Keratinocyte (primary cell): ENCODE results near the gene ARPC5. TPM values are rescaled to one million over a fixed set of nuclear protein-coding genes. Genes with fewer than 3 reads are reported as not detected.

Experiments
- DNase-seq: peaks from one replicate; pipeline ENCODE4 v3.0.0-alpha.2; 2011; ENCODE audit warnings: low read depth, missing footprints, low spot score
- FAIRE-seq: peaks from 2 replicates; lab custom pipeline; 2011; peaks lifted over from hg19 to GRCh38; lab: Jason Lieb, UNC
- H2AFZ ChIP-seq: 2 replicates; pipeline ENCODE4 v1.6.0; 2012; ENCODE audit warnings: low read length, control low read depth, inconsistent platforms; ENCODE audit not compliant: control insufficient read depth
- H3K27ac ChIP-seq: 2 replicates; pipeline ENCODE4 v1.5.1; 2011; ENCODE audit warnings: low read length; ENCODE audit not compliant: control insufficient read depth, insufficient read depth
- H3K27me3 ChIP-seq: 3 replicates; pipeline ENCODE4 v1.6.0; 2011; ENCODE audit warnings: low read length; ENCODE audit not compliant: control insufficient read depth, insufficient read depth; ENCODE audit errors: extremely low read depth
- H3K36me3 ChIP-seq, 2 experiments: 2 replicates in 1 of 2; 3 replicates in 1 of 2; pipeline ENCODE4 v1.5.1; 2011; ENCODE audit warnings: low read length in 2 of 2, mild to moderate bottlenecking in 1 of 2; ENCODE audit not compliant: control insufficient read depth in 2 of 2, insufficient read depth in 2 of 2; ENCODE audit errors: extremely low read depth in 1 of 2
- H3K4me1 ChIP-seq: 3 replicates; pipeline ENCODE4 v1.5.1; 2011; ENCODE audit warnings: low read length; ENCODE audit not compliant: control insufficient read depth, insufficient read depth; ENCODE audit errors: extremely low read depth
- H3K4me2 ChIP-seq: 3 replicates; pipeline ENCODE4 v1.6.0; 2011; ENCODE audit warnings: low read depth, low read length; ENCODE audit not compliant: control insufficient read depth, insufficient read depth; ENCODE audit errors: extremely low read depth
- H3K4me3 ChIP-seq, 3 experiments: fragments of 200-600 bp in 1 of 3; sonication (generic) in 1 of 3; 2 replicates in 2 of 3; 3 replicates in 1 of 3; pipeline ENCODE4 v1.5.1; 2011 to 2016; ENCODE audit warnings: low read length in 3 of 3, mild to moderate bottlenecking in 3 of 3, control low read depth in 2 of 3, inconsistent platforms in 1 of 3, low read depth in 1 of 3, mixed read lengths in 1 of 3, mixed run types in 1 of 3, moderate library complexity in 1 of 3; ENCODE audit not compliant: control insufficient read depth in 2 of 3, insufficient read depth in 2 of 3; ENCODE audit errors: extremely low read depth in 1 of 3
- H3K79me2 ChIP-seq: 2 replicates; pipeline ENCODE4 v1.6.0; 2012; ENCODE audit warnings: low read length; ENCODE audit not compliant: control insufficient read depth, insufficient read depth
- H3K9ac ChIP-seq: 3 replicates; pipeline ENCODE4 v1.6.0; 2011; ENCODE audit warnings: low read length; ENCODE audit not compliant: control insufficient read depth, insufficient read depth; ENCODE audit errors: extremely low read depth
- H3K9me1 ChIP-seq: 3 replicates; pipeline ENCODE4 v1.6.0; 2011; ENCODE audit warnings: low read length; ENCODE audit not compliant: control insufficient read depth, insufficient read depth; ENCODE audit errors: extremely low read depth
- H3K9me3 ChIP-seq: 2 replicates; pipeline ENCODE4 v1.5.1; 2012; ENCODE audit warnings: low read depth, low read length; ENCODE audit not compliant: control insufficient read depth
- H4K20me1 ChIP-seq: 3 replicates; pipeline ENCODE4 v1.6.0; 2011; ENCODE audit warnings: low read length; ENCODE audit not compliant: control insufficient read depth, insufficient read depth; ENCODE audit errors: extremely low read depth
- EZH2 ChIP-seq: IDR thresholded peaks from one replicate; pipeline ENCODE4 v1.6.1; 2012; ENCODE audit warnings: inconsistent platforms, mild to moderate bottlenecking, low read length, moderate library complexity
- dilution Hi-C: fragments of 300-500 bp; cut with MboI; formaldehyde crosslinking; loops from one replicate; pipeline ENCODE4 v1.7.0; 2020; ENCODE audit warnings: low sequenced_read_pairs; ENCODE audit not compliant: extremely low pct_ligation_motif_present
- polyA plus RNA-seq, 5 experiments: library from polyadenylated mRNA; depleted of rRNA in 3 of 5; stranded (reverse) in 3 of 5; stranded (forward) in 1 of 5; unstranded in 1 of 5; fragments of >200 nt; gene quantifications; 1 replicate in 1 of 5; 2 replicates in 3 of 5; 3 replicates in 1 of 5; pipeline versions ENCODE4 v1.2.1 to v1.2.3, GENCODE V29; 2011 to 2012; ENCODE audit warnings: missing spikeins in 2 of 5, low read depth in 1 of 5, low replicate concordance in 1 of 5
- TF ChIP-seq, protein P1 (sequence below), 3 experiments: IDR thresholded peaks in 1 of 3; conservative IDR thresholded peaks in 1 of 3; optimal IDR thresholded peaks in 1 of 3; 2 replicates in 2 of 3; 3 replicates in 1 of 3; pipeline versions ENCODE3 to v1.5.1; 2011; ENCODE audit warnings: low read length in 3 of 3, mild to moderate bottlenecking in 3 of 3, moderate library complexity in 2 of 3, control low read depth in 1 of 3, inconsistent platforms in 1 of 3; ENCODE audit not compliant: insufficient read depth in 2 of 3; ENCODE audit errors: extremely low read depth in 1 of 3

The ARPC5 gene
- polyA plus RNA-seq, 1 donor (not counting 4 experiments of a cell fraction or from before 2014, with no cell fraction given) = 255 TPM

DNA sequence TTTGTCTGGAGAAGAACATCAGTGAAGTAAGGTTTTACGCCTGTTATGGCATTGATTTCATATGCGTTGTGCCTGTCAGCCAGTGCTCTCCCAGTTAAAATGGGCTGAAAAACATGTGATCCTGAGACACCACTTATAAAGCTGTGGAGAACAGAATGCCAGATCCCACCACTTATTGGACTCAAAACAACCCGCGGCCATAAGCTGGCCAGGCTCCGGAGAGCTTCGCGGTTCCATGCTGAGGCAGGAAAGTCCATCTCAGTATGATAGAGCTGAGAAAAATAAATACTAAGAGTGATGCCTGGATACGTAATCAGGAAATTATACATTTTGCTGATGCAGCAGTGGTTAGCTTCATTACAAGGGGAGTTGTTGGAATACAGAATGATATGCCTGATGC, 12.5 kb upstream of the ARPC5 start:
- Histone ChIP-seq H3K4me3 (no peak overlapping the region), H4K20me1 (no peaks in the 10 kb centered on the region), H3K79me2 (no peaks in the 10 kb centered on the region), H3K4me1 (no peaks in the 10 kb centered on the region), H3K27me3 (no peaks in the 10 kb centered on the region), H3K9ac (no peak overlapping the region), H3K27ac (no peak overlapping the region), H3K36me3 (no peaks in the 10 kb centered on the region), H3K9me1 (no peaks in the 10 kb centered on the region), H3K4me2 (no peak overlapping the region), H2AFZ (no peak overlapping the region), H3K9me3 (no peaks in the 10 kb centered on the region)
- TF ChIP-seq, protein P1, sequence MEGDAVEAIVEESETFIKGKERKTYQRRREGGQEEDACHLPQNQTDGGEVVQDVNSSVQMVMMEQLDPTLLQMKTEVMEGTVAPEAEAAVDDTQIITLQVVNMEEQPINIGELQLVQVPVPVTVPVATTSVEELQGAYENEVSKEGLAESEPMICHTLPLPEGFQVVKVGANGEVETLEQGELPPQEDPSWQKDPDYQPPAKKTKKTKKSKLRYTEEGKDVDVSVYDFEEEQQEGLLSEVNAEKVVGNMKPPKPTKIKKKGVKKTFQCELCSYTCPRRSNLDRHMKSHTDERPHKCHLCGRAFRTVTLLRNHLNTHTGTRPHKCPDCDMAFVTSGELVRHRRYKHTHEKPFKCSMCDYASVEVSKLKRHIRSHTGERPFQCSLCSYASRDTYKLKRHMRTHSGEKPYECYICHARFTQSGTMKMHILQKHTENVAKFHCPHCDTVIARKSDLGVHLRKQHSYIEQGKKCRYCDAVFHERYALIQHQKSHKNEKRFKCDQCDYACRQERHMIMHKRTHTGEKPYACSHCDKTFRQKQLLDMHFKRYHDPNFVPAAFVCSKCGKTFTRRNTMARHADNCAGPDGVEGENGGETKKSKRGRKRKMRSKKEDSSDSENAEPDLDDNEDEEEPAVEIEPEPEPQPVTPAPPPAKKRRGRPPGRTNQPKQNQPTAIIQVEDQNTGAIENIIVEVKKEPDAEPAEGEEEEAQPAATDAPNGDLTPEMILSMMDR (optimal IDR thresholded peaks at IDR 0.05 in 1 of 3, IDR thresholded peaks at IDR 0.05 in 1 of 3, conservative IDR thresholded peaks at IDR 0.05 in 1 of 3; ENCODE audit: extremely low read depth in 1 of 3, insufficient read depth in 2 of 3, low read length in 3 of 3) = no peak
- TF ChIP-seq EZH2 = no peak
- dilution Hi-C loops = no loop called here
- FAIRE-seq = no peak
- DNase-seq = no peak

DNA sequence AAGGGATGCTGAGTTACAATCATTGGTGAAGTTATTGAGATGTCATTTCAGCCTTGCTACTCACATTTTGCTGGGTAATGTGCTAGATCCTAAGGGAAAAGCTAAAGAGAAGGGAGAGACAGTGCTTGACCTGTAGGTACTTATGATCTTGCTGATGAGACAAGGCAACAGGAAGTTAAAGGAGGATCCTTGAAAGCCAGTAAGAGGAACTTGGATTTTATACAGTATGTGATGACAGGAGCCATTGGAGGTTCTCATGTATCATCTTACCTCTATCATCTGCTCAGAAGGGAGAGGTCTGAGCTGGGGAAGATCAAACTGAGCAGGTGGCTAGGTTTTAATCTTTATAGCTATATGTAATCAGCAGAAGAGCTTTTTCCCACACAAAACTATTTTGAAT, 11.2 kb upstream of the ARPC5 start:
- TF ChIP-seq EZH2 = no peak
- TF ChIP-seq, protein P1 (optimal IDR thresholded peaks at IDR 0.05 in 1 of 3, IDR thresholded peaks at IDR 0.05 in 1 of 3, conservative IDR thresholded peaks at IDR 0.05 in 1 of 3; ENCODE audit: extremely low read depth in 1 of 3, insufficient read depth in 2 of 3, low read length in 3 of 3) = no peak
- H3K9me1 ChIP-seq = no peaks in the 10 kb centered on the region
- DNase-seq (no peak), FAIRE-seq (no peak)
- no peaks in the 10 kb centered on the region for H4K20me1 ChIP-seq
- no peak overlapping the region for H3K4me3 ChIP-seq
- H3K27me3 ChIP-seq = no peaks in the 10 kb centered on the region
- H3K27ac ChIP-seq = no peak overlapping the region
- H3K36me3 ChIP-seq = no peaks in the 10 kb centered on the region
- no peak overlapping the region for H2AFZ ChIP-seq
- no peak overlapping the region for H3K9ac ChIP-seq
- no peak overlapping the region for H3K4me2 ChIP-seq
- H3K4me1 ChIP-seq = no peaks in the 10 kb centered on the region
- dilution Hi-C loops = no loop called here
- no peaks in the 10 kb centered on the region for H3K79me2 ChIP-seq
- no peaks in the 10 kb centered on the region for H3K9me3 ChIP-seq
